Activated T-helper 1 cell treated with anti-CD3 and anti-CD28 coated beads, Interleukin-2, amount 50 U/mL, for 16 hours (primary cell): Measurements from ENCODE around the gene IGFBPL1.
A peak's percentile ranks its signal among the peaks of the same experiment; 100 is the strongest.
"Not testable (repeated sequence)": the region's sequence is repeated elsewhere in the genome, so short reads cannot be mapped to it uniquely, and the experiment has no call there.

Experiments used
- DNase-seq, 2 donors: peaks; one replicate each; pipeline ENCODE4 v3.0.0-alpha.2; 2020; ENCODE audit warnings: low read depth in 1 of 2, low spot score in 1 of 2

Gene IGFBPL1

GRCh38 chr9:38399191-38399590 is 25.1 kb downstream of the IGFBPL1 start:
- not testable (repeated sequence) for DNase-seq

GRCh38 chr9:38396371-38396671 is 27.9 kb downstream of the IGFBPL1 start:
- DNase-seq = no peak

GRCh38 chr9:38395653-38396370 is 28.4 kb downstream of the IGFBPL1 start:
- no peak for DNase-seq

DNA sequence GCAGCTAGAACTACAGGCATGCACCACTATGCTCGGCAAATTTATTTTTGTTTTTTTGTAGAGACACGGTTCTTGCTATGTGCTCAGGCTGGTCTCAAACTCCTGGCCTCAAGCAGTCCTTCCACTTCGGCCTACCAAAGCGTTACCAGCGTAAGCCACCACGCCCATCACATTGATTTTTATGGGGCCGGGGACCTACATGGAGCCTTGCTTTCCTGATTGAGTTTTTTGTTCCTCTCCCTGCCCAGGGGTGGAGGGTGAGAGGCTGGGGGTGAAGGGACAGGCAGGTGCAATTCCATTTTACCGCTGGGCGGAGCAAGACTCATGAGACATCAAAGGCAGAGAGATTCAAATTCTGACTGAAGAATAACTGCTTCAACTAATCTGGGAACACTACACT is 29.8 kb downstream of the IGFBPL1 start:
- no peak for DNase-seq

GRCh38 chr9:38393128-38393796 is 31.0 kb downstream of the IGFBPL1 start:
- no peak for DNase-seq

DNA sequence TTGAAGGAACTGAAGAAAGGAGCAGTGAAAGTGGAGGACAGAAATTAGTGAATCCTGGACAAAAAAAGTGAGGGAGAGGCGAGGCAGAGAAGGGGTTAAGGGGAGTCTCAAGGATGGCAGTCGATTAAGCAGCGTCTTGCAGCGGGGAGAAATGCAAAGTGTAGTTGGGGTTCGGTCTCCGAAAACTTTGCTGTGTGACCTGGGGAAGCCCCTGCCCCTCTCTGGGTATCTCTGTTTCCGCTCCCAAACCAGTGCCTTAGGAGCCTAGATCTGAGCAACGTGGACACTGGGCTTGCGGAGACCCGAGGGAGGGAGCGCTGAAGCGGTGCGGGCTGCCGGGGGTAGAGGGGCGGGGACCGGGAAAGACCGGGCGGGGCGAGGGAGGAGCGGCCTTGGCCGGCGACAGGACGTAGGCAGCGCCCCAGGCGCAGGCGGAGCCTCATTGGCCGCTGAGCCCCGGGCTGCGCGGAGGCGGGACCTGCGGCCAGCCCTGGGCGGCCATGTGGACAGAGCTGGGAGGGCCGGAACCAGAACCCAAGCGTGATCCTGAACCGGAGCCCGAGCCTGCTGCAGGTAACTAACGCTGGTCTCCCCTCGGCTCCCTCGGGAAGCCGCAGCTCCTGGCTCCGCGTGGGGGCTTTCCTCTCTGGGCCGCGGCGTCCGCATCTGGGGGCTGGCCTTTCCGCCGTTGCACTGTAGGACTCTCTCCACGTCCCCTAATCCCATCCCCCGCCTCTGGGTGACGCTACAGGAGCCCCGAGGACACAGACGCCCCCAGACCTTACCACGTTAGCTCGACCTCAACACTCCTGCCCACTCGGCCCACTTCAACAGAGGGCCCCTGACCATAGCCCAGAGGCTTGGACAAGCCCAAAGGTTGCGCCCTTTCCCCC is 31.8 kb downstream of the IGFBPL1 start, which contains the start of gene ALDH1B1:
TSS of gene ALDH1B1 (plus strand) at position 468 of the 893 bp plus-strand sequence. CDS start 3,047 bp downstream, outside the sequence.
- peak in 1 of 2 donors; percentile 53 for DNase-seq

GRCh38 chr9:38391278-38392118 is 32.8 kb downstream of the IGFBPL1 start:
- no peak for DNase-seq

DNA sequence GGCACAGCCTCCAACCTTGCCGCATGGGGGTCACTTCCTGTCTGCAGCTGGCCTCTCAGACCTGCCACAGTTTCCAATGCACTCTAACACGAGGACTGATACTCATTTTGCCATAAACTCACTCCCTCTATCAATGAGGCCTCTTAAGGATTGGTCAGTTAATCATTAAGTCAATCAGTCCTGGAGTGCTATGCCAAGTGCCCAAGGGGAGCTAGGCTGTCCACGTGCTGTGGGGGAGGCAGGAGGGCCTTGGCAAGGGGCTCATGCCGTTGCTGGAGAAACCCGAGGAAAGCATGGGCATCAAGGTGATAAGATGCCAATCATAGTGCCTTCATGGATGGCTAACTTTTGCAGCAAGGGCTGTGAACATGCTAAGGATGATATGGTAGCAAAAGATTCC is 33.4 kb downstream of the IGFBPL1 start:
- no peak for DNase-seq

DNA sequence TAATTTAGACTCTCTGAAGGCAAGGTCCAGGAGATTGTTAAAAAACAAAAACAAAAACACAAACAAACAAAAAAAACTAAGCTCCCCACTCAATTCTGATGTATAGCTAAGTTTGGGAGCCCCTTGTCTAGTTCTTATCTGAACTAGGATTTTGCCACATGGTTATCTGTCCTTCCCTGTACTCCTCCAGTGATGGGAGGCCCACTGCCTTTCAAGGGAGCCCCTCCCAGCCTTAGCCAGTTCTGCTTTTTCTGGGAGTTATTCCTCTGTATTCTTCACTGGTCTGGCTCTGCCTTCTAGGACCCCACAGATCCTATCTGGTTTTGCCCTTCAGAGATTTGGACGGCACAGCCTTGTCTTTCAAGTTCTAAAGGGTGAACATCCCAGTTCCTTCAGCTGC is 33.8 kb downstream of the IGFBPL1 start:
- no peak for DNase-seq

DNA sequence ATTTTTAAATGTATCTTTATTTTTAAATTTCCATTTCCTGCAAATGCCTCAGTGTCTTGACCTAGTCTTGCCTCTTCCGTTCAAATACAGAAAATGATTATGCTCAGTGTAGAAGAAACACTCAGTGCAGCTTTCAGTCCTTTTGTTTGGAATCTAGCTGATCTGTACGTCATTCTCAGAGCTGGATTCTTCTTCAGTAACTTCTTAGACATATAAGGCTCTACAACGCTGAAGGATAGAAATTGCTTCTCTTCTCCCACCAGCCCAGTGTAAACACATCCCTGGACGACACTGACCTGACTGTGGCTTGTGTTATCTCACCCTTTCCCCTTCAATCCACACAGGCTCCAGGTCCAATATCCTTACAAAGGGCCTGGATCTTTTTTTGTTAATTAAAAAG is 34.9 kb downstream of the IGFBPL1 start:
- no peak for DNase-seq

- no peak for DNase-seq
These were observed 35.7 kb downstream of the IGFBPL1 start for GRCh38 chr9:38388283-38389223.

DNA sequence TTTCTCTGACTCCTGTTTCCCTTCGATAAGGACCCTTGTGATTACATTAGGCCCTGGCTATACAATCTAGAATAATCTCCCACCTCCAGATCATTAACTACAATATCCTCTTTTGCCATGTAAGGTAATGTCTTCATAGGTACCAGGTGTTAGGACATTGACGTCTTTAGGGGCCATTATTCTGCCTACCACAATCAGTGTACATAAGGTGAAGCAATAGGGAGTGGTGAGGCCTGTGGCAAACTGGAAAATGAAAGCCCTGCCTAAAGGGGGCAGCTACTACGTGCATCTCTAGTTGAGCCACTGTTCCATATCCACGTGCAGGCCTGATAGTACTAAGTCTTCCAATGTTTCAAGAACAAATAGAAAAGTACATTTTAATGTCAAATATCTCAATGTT is 36.5 kb downstream of the IGFBPL1 start:
- no peak for DNase-seq

GRCh38 chr9:38387066-38387465 is 37.2 kb downstream of the IGFBPL1 start:
- DNase-seq = no peak

- no peak for DNase-seq
These were observed 37.8 kb downstream of the IGFBPL1 start for GRCh38 chr9:38386319-38386895.

DNA sequence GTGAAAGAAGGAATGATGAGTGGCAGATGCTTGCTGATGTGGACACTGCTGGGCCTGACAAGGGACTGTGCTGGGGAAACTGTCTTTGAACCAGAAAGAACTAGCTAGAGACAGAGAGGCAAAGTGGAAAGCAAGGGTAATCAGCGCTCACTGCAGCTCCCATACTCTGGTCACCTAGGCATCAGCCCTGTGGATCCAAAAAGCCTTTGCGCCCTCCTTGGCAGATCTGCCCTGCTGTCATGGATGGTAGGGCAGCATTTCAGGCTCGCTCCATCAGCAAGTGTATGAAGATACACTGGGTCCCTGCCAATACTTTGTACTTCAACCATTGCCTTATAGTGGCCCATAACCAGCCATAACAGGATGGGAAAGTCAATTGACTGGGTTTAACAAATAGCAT is 38.4 kb downstream of the IGFBPL1 start:
- DNase-seq = no peak

GRCh38 chr9:38384990-38385848 is 39.0 kb downstream of the IGFBPL1 start:
- DNase-seq = no peak

DNA sequence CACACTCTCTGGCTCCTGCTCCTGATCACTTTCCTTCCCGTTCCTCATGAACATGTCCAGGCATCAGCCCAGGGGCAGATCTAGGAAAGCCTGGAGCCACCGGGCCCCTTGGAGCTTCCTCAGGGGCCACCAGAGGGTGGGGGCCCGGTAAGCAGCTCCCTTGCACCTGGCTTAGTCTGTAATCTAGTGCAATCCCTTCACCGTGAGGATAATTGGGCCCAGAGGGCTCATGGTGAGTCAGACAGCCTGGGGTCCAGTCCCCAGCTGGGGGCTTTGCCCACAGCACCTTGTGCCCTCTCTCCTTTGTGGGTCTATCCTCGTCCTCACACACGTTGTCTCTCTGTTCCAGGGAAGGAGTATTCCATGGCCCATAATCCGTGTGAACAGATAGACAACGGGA is 42.1 kb downstream of the IGFBPL1 start:
- no peak for DNase-seq

GRCh38 chr9:38380872-38381534 is 43.3 kb downstream of the IGFBPL1 start:
- no peak for DNase-seq
